Measurements from ENCODE around the gene ARMC6. TPM values are rescaled to one million over a fixed set of nuclear protein-coding genes. Genes with fewer than 3 reads are reported as not detected.
"Not testable (repeated sequence)": the region's sequence is repeated elsewhere in the genome, so short reads cannot be mapped to it uniquely, and the experiment has no call there.

Gene ARMC6
- total RNA-seq, 1 experiment from 2014 or later = 66.5 TPM

- WGBS (ENCODE audit: extremely low coverage, insufficient read length, low lambda C conversion rate) = no CpG with 5 or more reads among the region's 8 CpGs
- Histone ChIP-seq H3K23me2 (ENCODE audit: insufficient read length, low read depth, low read length, poor library complexity, severe bottlenecking) (peaks cover 12% of the 10 kb centered on the region), H2BK120ac (ENCODE audit: low read depth, low read length, poor library complexity, severe bottlenecking) (no peak overlapping the region), H3K27me3 (ENCODE audit: insufficient read depth, low read length) (no peaks in the 10 kb centered on the region), H3K56ac (ENCODE audit: insufficient read length, low read depth, low read length) (no peak overlapping the region), H3K4me1 (ENCODE audit: insufficient read depth, low read length) (peaks cover 2% of the 10 kb centered on the region; the same call in 1 of the 2 replicates), H2BK20ac (ENCODE audit: low read depth, low read length, poor library complexity, severe bottlenecking) (no peak overlapping the region), H3K79me2 (ENCODE audit: insufficient read depth, low read length) (no peaks in the 10 kb centered on the region), H3K9ac (ENCODE audit: extremely low read depth, insufficient read length, low read length) (no peak overlapping the region), H2BK5ac (ENCODE audit: insufficient read length, low read length) (no peak overlapping the region), H4K8ac (replicated peaks; ENCODE audit: insufficient read length, low read depth, low read length) (no peak overlapping the region), H2BK12ac (ENCODE audit: insufficient read length, low read depth, low read length) (no peak overlapping the region), H3K27ac (ENCODE audit: insufficient read length, low read depth, low read length) (no peak overlapping the region), H4K5ac (ENCODE audit: insufficient read length, low read depth, low read length) (no peak overlapping the region), H3K79me1 (ENCODE audit: insufficient read depth, low read depth, low read length, poor library complexity, severe bottlenecking) (no peaks in the 10 kb centered on the region), H3K9me3 (ENCODE audit: control insufficient read depth, low read depth, low read length) (no peaks in the 10 kb centered on the region), H3K14ac (ENCODE audit: insufficient read depth, low read length) (no peak overlapping the region), H3K4me2 (ENCODE audit: insufficient read depth, insufficient read length, low read length) (no peak overlapping the region), H3K4ac (ENCODE audit: low read depth, low read length) (no peak overlapping the region), H3T11ph (ENCODE audit: low read length) (no peak overlapping the region), H2AK5ac (ENCODE audit: insufficient read length, low read length) (no peak overlapping the region), H3K23ac (ENCODE audit: insufficient read length, low read depth, low read length) (no peak overlapping the region), H4K91ac (ENCODE audit: insufficient read length, low read depth, low read length) (no peak overlapping the region), H2AFZ (ENCODE audit: low read length) (no peak overlapping the region), H2BK15ac (ENCODE audit: low read depth, low read length) (no peak overlapping the region), H4K20me1 (ENCODE audit: control insufficient read depth, insufficient read depth, insufficient read length) (no peaks in the 10 kb centered on the region), H3K18ac (ENCODE audit: insufficient read length, low read depth, low read length) (no peak overlapping the region)
- Mint-ChIP-seq H3K4me1 (peaks cover 16% of the 10 kb centered on the region in 2 experiments), H3K4me3 (no peak overlapping the region), H3K9me3 (no peaks in the 10 kb centered on the region; a peak in 1 of 5 replicates), H3K36me3 (ENCODE audit: insufficient read depth in 1 of 3, low read depth in 3 of 3) (no peaks in the 10 kb centered on the region), H3K27me3 (ENCODE audit: low read depth) (peaks cover 10% of the 10 kb centered on the region), H3K27ac (no peak overlapping the region)
- no peak for DNase-seq
- no peak for TF ChIP-seq CTCF (conservative IDR thresholded peaks at IDR 0.05)
Observed at GRCh38 chr19:19101540-19101939, 68.1 kb downstream of the ARMC6 start.

GRCh38 chr19:19102566-19102965 is 69.2 kb downstream of the ARMC6 start:
- H3K27ac Mint-ChIP-seq; H4K91ac ChIP-seq (ENCODE audit: insufficient read length, low read depth, low read length); H3K18ac ChIP-seq (ENCODE audit: insufficient read length, low read depth, low read length); H3K23ac ChIP-seq (ENCODE audit: insufficient read length, low read depth, low read length); H3K27me3 Mint-ChIP-seq (ENCODE audit: low read depth); H2AFZ ChIP-seq (ENCODE audit: low read length); H3T11ph ChIP-seq (ENCODE audit: low read length); H3K4me2 ChIP-seq (ENCODE audit: insufficient read depth, insufficient read length, low read length); H2BK5ac ChIP-seq (ENCODE audit: insufficient read length, low read length); H3K79me2 ChIP-seq (ENCODE audit: insufficient read depth, low read length); H3K4ac ChIP-seq (ENCODE audit: low read depth, low read length); H3K4me3 Mint-ChIP-seq; H3K79me1 ChIP-seq (ENCODE audit: insufficient read depth, low read depth, low read length, poor library complexity, severe bottlenecking); H2BK12ac ChIP-seq (ENCODE audit: insufficient read length, low read depth, low read length); H3K36me3 Mint-ChIP-seq (ENCODE audit: insufficient read depth in 1 of 3, low read depth in 3 of 3); H3K4me1 ChIP-seq (ENCODE audit: insufficient read depth, low read length); H4K8ac ChIP-seq (replicated peaks; ENCODE audit: insufficient read length, low read depth, low read length); H3K9me3 ChIP-seq (ENCODE audit: control insufficient read depth, low read depth, low read length); H4K20me1 ChIP-seq (ENCODE audit: control insufficient read depth, insufficient read depth, insufficient read length); DNase-seq; H3K27ac ChIP-seq (ENCODE audit: insufficient read length, low read depth, low read length); H2BK15ac ChIP-seq (ENCODE audit: low read depth, low read length); H3K9me3 Mint-ChIP-seq; H2BK20ac ChIP-seq (ENCODE audit: low read depth, low read length, poor library complexity, severe bottlenecking); H3K56ac ChIP-seq (ENCODE audit: insufficient read length, low read depth, low read length); H3K27me3 ChIP-seq (ENCODE audit: insufficient read depth, low read length); H2BK120ac ChIP-seq (ENCODE audit: low read depth, low read length, poor library complexity, severe bottlenecking); H4K5ac ChIP-seq (ENCODE audit: insufficient read length, low read depth, low read length); H3K14ac ChIP-seq (ENCODE audit: insufficient read depth, low read length); H3K9ac ChIP-seq (ENCODE audit: extremely low read depth, insufficient read length, low read length); H2AK5ac ChIP-seq (ENCODE audit: insufficient read length, low read length): not testable (repeated sequence)
- peaks cover 18 to 19% of the 10 kb centered on the region in 2 experiments for H3K4me1 Mint-ChIP-seq
- peaks cover 12% of the 10 kb centered on the region for H3K23me2 ChIP-seq (ENCODE audit: insufficient read length, low read depth, low read length, poor library complexity, severe bottlenecking)
- no CpG with 5 or more reads among the region's 10 CpGs for WGBS (ENCODE audit: extremely low coverage, insufficient read length, low lambda C conversion rate)
